Occipital lobe (tissue), 2 donors: ENCODE results near the gene DTNBP1. TPM values are rescaled to one million over a fixed set of nuclear protein-coding genes. Genes with fewer than 3 reads are reported as not detected.

Experiments
- DNase-seq: peaks from one replicate; lab custom pipeline; 2025; lab: John Stamatoyannopoulos, UW
- total RNA-seq: library from RNA; depleted of rRNA; stranded (reverse); fragments of >200 nt; gene quantifications from one replicate; pipeline ENCODE4 v1.2.3, GENCODE V29; 2014

DTNBP1 gene
- total RNA-seq, 1 donor from 2014 or later, result 5.9 TPM

GRCh38 chr6:15533379-15534026, 129.3 kb downstream of the DTNBP1 start:
- no peak for DNase-seq

- DNase-seq, result no peak
These were observed 130.9 kb downstream of the DTNBP1 start for GRCh38 chr6:15531973-15532372.

- DNase-seq, result no peak
These were observed 132.4 kb downstream of the DTNBP1 start for GRCh38 chr6:15530411-15530810.

- no peak for DNase-seq
These were observed 134.0 kb downstream of the DTNBP1 start for GRCh38 chr6:15528870-15529269.

- DNase-seq, result no peak
These were observed 134.8 kb downstream of the DTNBP1 start for GRCh38 chr6:15527838-15528617.

GRCh38 chr6:15526212-15526701, 136.6 kb downstream of the DTNBP1 start:
- no peak for DNase-seq

GRCh38 chr6:15524861-15525401, 137.9 kb downstream of the DTNBP1 start:
- DNase-seq, result no peak

- DNase-seq, result no peak
These were observed 138.9 kb downstream of the DTNBP1 start for GRCh38 chr6:15523679-15524630.

GRCh38 chr6:15522856-15523529, 139.8 kb downstream of the DTNBP1 start:
- DNase-seq, result no peak

GRCh38 chr6:15522427-15522826, 140.4 kb downstream of the DTNBP1 start:
- no peak for DNase-seq

- DNase-seq, result no peak
These were observed 140.8 kb downstream of the DTNBP1 start for GRCh38 chr6:15522026-15522425.

GRCh38 chr6:15521582-15521981, 141.2 kb downstream of the DTNBP1 start:
- no peak for DNase-seq

- no peak for DNase-seq
These were observed 142.1 kb downstream of the DTNBP1 start for GRCh38 chr6:15520626-15521203.

GRCh38 chr6:15519681-15520080, 143.1 kb downstream of the DTNBP1 start:
- no peak for DNase-seq

GRCh38 chr6:15518878-15519277, 143.9 kb downstream of the DTNBP1 start:
- DNase-seq, result no peak

- DNase-seq, result peak; percentile 22
These were observed 144.8 kb downstream of the DTNBP1 start for GRCh38 chr6:15518057-15518456.

- no peak for DNase-seq
These were observed 145.2 kb downstream of the DTNBP1 start for GRCh38 chr6:15517600-15517999.

GRCh38 chr6:15516923-15517560, 145.8 kb downstream of the DTNBP1 start:
- DNase-seq, result no peak

GRCh38 chr6:15516378-15516777, 146.4 kb downstream of the DTNBP1 start:
- DNase-seq, result no peak
